GM10248 (cell line): ENCODE data around the gene PRDM12.

ENCODE experiments used
- CTCF ChIA-PET: fragments of 300-600 bp; sonication (Branson Sonifier 250); formaldehyde crosslinking; extraction: SDS; loops from one replicate; lab custom pipeline; 2021; ENCODE audit warnings: antibody characterized with exemption; lab: Yijun Ruan, JAX
- POLR2A ChIA-PET: fragments of 350-650 bp; sonication (Branson Sonifier 250); formaldehyde crosslinking; extraction: SDS; loops from one replicate; lab custom pipeline; 2020; ENCODE audit warnings: antibody characterized with exemption; lab: Yijun Ruan, JAX
- DNase-seq: peaks from one replicate; pipeline ENCODE4 v3.0.0; 2012; ENCODE audit errors: extremely low spot score
- TF ChIP-seq, protein P1 (sequence below): IDR thresholded peaks from 2 replicates; pipeline ENCODE4 v1.5.1; 2012; ENCODE audit warnings: mild to moderate bottlenecking, low read depth; ENCODE audit errors: extremely low read depth, missing control alignments, control extremely low read depth

PRDM12 gene

GRCh38 chr9:130714586-130715110, 50.3 kb downstream of the PRDM12 start:
- TF ChIP-seq, protein P1, sequence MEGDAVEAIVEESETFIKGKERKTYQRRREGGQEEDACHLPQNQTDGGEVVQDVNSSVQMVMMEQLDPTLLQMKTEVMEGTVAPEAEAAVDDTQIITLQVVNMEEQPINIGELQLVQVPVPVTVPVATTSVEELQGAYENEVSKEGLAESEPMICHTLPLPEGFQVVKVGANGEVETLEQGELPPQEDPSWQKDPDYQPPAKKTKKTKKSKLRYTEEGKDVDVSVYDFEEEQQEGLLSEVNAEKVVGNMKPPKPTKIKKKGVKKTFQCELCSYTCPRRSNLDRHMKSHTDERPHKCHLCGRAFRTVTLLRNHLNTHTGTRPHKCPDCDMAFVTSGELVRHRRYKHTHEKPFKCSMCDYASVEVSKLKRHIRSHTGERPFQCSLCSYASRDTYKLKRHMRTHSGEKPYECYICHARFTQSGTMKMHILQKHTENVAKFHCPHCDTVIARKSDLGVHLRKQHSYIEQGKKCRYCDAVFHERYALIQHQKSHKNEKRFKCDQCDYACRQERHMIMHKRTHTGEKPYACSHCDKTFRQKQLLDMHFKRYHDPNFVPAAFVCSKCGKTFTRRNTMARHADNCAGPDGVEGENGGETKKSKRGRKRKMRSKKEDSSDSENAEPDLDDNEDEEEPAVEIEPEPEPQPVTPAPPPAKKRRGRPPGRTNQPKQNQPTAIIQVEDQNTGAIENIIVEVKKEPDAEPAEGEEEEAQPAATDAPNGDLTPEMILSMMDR: no peak
- no peak for DNase-seq
- ChIA-PET POLR2A (no interaction called here), CTCF (interaction anchor here (0.7 to 3.0 kb wide), 8 partner anchors 8 to 155 kb away, joined by 3 to 17 read pairs (median 6); no protein-coding TSS in a partner anchor)

DNA sequence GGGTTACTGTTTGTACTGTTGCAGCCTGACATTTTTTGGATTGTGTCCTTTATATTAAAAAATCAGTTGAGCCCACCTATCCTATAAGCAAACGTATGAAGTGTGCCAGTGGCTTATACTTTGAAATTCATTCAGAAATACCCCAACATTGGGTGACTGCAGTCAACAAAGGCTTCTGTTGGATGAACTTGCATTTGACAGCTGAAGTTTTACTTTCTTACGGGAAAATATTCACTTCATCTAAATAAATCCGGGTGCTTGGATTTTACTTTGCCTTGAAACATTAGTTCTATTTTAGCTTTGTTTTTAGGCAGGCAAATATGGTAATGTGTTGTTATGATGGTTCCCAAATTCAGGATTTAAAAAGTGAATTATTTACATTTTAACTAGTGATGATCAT, 50.9 kb downstream of the PRDM12 start:
- ChIA-PET CTCF (interaction anchor here (0.7 to 3.0 kb wide), 6 partner anchors 8 to 155 kb away, joined by 3 to 17 read pairs (median 7); no protein-coding TSS in a partner anchor), POLR2A (no interaction called here)
- no peak for DNase-seq
- TF ChIP-seq, protein P1: no peak

DNA sequence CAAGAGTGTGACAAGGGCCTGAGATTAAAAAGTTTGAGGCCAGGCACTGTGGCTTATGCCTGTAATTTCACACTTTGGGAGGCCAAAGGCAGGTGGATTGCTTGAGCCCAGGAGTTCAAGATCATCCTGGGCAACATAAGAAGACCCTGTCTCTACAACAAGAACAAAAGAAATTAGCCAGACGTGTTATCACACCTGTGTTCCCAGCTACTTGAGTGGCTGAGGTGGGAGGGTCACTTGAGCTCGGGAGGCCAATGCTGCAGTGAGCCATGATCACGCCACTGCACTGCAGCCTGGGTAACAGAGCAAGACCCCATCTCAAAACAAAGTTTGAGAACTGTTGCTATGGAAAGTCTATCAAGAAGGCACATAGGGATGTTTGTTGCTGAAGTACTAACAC, 54.2 kb downstream of the PRDM12 start:
- POLR2A ChIA-PET: no interaction called here
- no peak for DNase-seq
- TF ChIP-seq, protein P1: no peak
- CTCF ChIA-PET: interaction anchor here (1.6 to 1.9 kb wide), 3 partner anchors 11 to 17 kb away, joined by 5 to 7 read pairs (median 6); no protein-coding TSS in a partner anchor

GRCh38 chr9:130720762-130721161, 56.4 kb downstream of the PRDM12 start:
- POLR2A ChIA-PET: interaction anchor here (0.7 kb wide), 1 partner anchor 327 kb away, joined by 5 read pairs; no protein-coding TSS in a partner anchor
- no peak for DNase-seq
- CTCF ChIA-PET: interaction anchor here (1.2 kb wide), 1 partner anchor 11 kb away, joined by 3 read pairs; no protein-coding TSS in a partner anchor
- TF ChIP-seq, protein P1: no peak

DNA sequence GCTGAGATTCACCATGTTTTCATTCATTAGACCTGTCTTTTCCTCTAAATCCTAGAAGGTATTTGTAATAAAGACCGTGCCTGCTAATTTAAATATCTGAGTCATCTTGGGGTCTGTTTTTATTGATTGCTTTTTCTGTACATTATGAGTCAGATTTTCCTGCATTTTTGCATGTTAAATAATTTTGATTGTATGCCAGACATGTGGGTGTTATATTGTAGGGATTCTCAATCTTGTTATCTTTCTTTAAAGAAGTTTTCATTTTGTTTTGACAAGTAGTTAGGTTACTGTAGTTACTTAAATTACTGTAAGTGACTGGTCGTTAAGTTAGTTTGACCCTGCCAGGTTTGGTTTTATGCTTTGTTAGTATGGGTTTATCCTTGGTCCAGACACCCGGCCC, 64.3 kb downstream of the PRDM12 start:
- CTCF ChIA-PET: no interaction called here
- POLR2A ChIA-PET: no interaction called here
- DNase-seq: no peak
- TF ChIP-seq, protein P1: no peak

DNA sequence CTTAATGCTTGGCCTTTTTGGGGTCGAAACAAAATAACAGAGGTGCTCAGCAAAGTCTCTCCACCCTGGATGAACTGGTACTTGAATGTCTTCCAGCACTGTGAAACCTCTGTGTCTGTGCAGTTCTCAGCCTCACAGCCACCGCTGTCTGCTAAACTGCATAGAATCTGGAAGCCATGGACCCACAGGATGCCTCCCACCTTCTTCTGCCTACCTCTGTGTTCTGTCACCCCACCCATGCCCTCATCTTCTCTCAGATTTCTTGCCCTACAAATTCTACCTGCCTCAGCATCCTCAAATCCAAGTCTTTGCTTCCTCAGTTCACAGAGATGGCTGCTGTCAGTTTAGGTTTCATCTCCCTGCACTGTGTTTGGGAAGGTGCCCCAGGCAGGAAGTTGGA, 64.8 kb downstream of the PRDM12 start:
- no peak for DNase-seq
- ChIA-PET POLR2A (no interaction called here), CTCF (no interaction called here)
- TF ChIP-seq, protein P1: no peak
